GM23338 (cell line): ENCODE results near the gene EXOC3L1. TPM values are rescaled to one million over a fixed set of nuclear protein-coding genes. Genes with fewer than 3 reads are reported as not detected.

Experiments
- ATAC-seq: fragments of 200-7000 bp; cut with Tn5 transposase; 3 replicates; pipeline ENCODE4 v1.9.1; 2020
- DNase-seq: peaks from one replicate; pipeline ENCODE4 v3.0.0-alpha.2; 2015; ENCODE audit warnings: low spot score
- H2AFZ ChIP-seq: fragments of 200-600 bp; sonication (generic); 2 replicates; pipeline ENCODE4 v1.8.0; 2016; ENCODE audit warnings: antibody characterized with exemption, mild to moderate bottlenecking, moderate library complexity
- H3F3A ChIP-seq: fragments of 200-600 bp; sonication (generic); replicated peaks from 2 replicates; pipeline ENCODE4 v1.8.0; 2017; ENCODE audit warnings: antibody characterized with exemption, mixed run types, low read depth
- H3K27ac ChIP-seq: fragments of 200-600 bp; sonication (generic); 2 replicates; pipeline ENCODE4 v1.6.1; 2016; ENCODE audit warnings: low read depth
- H3K27me3 ChIP-seq: fragments of 200-600 bp; sonication (generic); 2 replicates; pipeline ENCODE4 v1.8.0; 2016; ENCODE audit warnings: mild to moderate bottlenecking, mixed run types, moderate library complexity; ENCODE audit not compliant: insufficient read depth
- H3K36me3 ChIP-seq: fragments of 200-600 bp; sonication (generic); 2 replicates; pipeline ENCODE4 v1.8.0; 2016; ENCODE audit warnings: mild to moderate bottlenecking; ENCODE audit not compliant: insufficient read depth
- H3K4me1 ChIP-seq: fragments of 200-600 bp; sonication (generic); 2 replicates; pipeline ENCODE4 v1.8.0; 2016; ENCODE audit warnings: mild to moderate bottlenecking, moderate library complexity; ENCODE audit not compliant: insufficient read depth
- H3K4me2 ChIP-seq: fragments of 200-600 bp; sonication (generic); 2 replicates; pipeline ENCODE4 v1.7.1; 2017; ENCODE audit warnings: mixed run types
- H3K4me3 ChIP-seq: fragments of 200-600 bp; sonication (generic); 2 replicates; pipeline ENCODE4 v1.6.1; 2016; ENCODE audit warnings: mixed run types
- H3K79me2 ChIP-seq: fragments of 200-600 bp; sonication (generic); replicated peaks from 2 replicates; pipeline ENCODE4 v1.8.0; 2017; ENCODE audit warnings: mild to moderate bottlenecking; ENCODE audit not compliant: insufficient read depth
- H3K9me2 ChIP-seq: fragments of 200-600 bp; sonication (generic); 2 replicates; pipeline ENCODE4 v1.8.0; 2017; ENCODE audit not compliant: insufficient read depth
- H4K20me1 ChIP-seq: fragments of 200-600 bp; sonication (generic); replicated peaks from 2 replicates; pipeline ENCODE4 v1.8.0; 2017; ENCODE audit warnings: mild to moderate bottlenecking; ENCODE audit not compliant: insufficient read depth
- H3K27ac Mint-ChIP-seq: 2 replicates; pipeline ENCODE4 v1.8.0; 2020; ENCODE audit warnings: inconsistent platforms, mild to moderate bottlenecking, moderate library complexity, mixed read lengths
- H3K27me3 Mint-ChIP-seq: 3 replicates; pipeline ENCODE4 v1.8.0; 2022; ENCODE audit warnings: low read depth, mild to moderate bottlenecking, moderate library complexity, mixed read lengths, inconsistent platforms; ENCODE audit not compliant: insufficient read depth, poor library complexity
- H3K36me3 Mint-ChIP-seq: 3 replicates; pipeline ENCODE4 v1.8.0; 2021; ENCODE audit warnings: low read depth, mild to moderate bottlenecking, inconsistent platforms, moderate library complexity, mixed read lengths
- H3K4me1 Mint-ChIP-seq: 3 replicates; pipeline ENCODE4 v1.8.0; 2020; ENCODE audit warnings: mild to moderate bottlenecking, inconsistent platforms, mixed read lengths
- H3K4me3 Mint-ChIP-seq: 3 replicates; pipeline ENCODE4 v1.8.0; 2021; ENCODE audit warnings: moderate library complexity, mild to moderate bottlenecking, inconsistent platforms, mixed read lengths
- H3K9me3 Mint-ChIP-seq: 3 replicates; pipeline ENCODE4 v1.8.0; 2020; ENCODE audit warnings: moderate library complexity, mild to moderate bottlenecking, inconsistent platforms, mixed read lengths
- CREB1 ChIP-seq: fragments of 250-450 bp; sonication (Bioruptor Pico); IDR thresholded peaks from 2 replicates; pipeline ENCODE4 v1.5.0; 2020; ENCODE audit warnings: low read depth, mild to moderate bottlenecking, moderate library complexity
- CTCF ChIP-seq, 2 experiments: fragments of 200-600 bp in 1 of 2; sonication (generic) in 1 of 2; conservative IDR thresholded peaks; 2 replicates each; pipeline versions ENCODE4 v1.5.1 to v1.6.1; 2016 to 2017; ENCODE audit warnings: antibody characterized with exemption in 2 of 2, low read depth in 2 of 2, mild to moderate bottlenecking in 2 of 2, moderate library complexity in 1 of 2
- ETS1 ChIP-seq: IDR thresholded peaks from 2 replicates; pipeline ENCODE4 v1.6.1; 2016; ENCODE audit warnings: antibody characterized with exemption
- EZH2 ChIP-seq: fragments of 200-600 bp; sonication (generic); IDR thresholded peaks from one replicate; pipeline ENCODE4 v1.8.0; 2017; ENCODE audit warnings: antibody characterized with exemption, mild to moderate bottlenecking, low read depth; ENCODE audit not compliant: unreplicated experiment
- EZH2phosphoT487 ChIP-seq: fragments of 200-600 bp; sonication (generic); IDR thresholded peaks from one replicate; pipeline ENCODE4 v1.8.1; 2018; ENCODE audit warnings: antibody characterized with exemption; ENCODE audit not compliant: unreplicated experiment
- JUNB ChIP-seq: IDR thresholded peaks from one replicate; pipeline ENCODE4 v1.6.1; 2016; ENCODE audit warnings: antibody characterized with exemption; ENCODE audit not compliant: unreplicated experiment
- NANOG ChIP-seq: IDR thresholded peaks from 2 replicates; pipeline ENCODE4 v1.6.1; 2016; ENCODE audit warnings: antibody characterized with exemption, borderline replicate concordance
- POLR2AphosphoS5 ChIP-seq: IDR thresholded peaks from 2 replicates; pipeline ENCODE4 v1.6.1; 2016; ENCODE audit warnings: antibody characterized with exemption, low read depth
- REST ChIP-seq: IDR thresholded peaks from one replicate; pipeline ENCODE4 v1.6.1; 2018; ENCODE audit warnings: antibody characterized with exemption; ENCODE audit not compliant: unreplicated experiment
- STAT1 ChIP-seq: IDR thresholded peaks from one replicate; pipeline ENCODE4 v1.6.1; 2016; ENCODE audit warnings: antibody characterized with exemption; ENCODE audit not compliant: unreplicated experiment
- ZNF114 ChIP-seq: fragments of 250-450 bp; sonication (Bioruptor Pico); IDR thresholded peaks from 2 replicates; pipeline ENCODE4 v1.5.0; 2020; ENCODE audit warnings: mild to moderate bottlenecking, moderate library complexity
- ZNF331 ChIP-seq: fragments of 250-450 bp; sonication (Bioruptor Pico); IDR thresholded peaks from 2 replicates; pipeline ENCODE4 v1.5.0; 2020; ENCODE audit warnings: low read depth, mild to moderate bottlenecking, moderate library complexity
- ZNF462 ChIP-seq: fragments of 250-450 bp; sonication (Bioruptor Pico); IDR thresholded peaks from 2 replicates; pipeline ENCODE4 v1.5.0; 2020; ENCODE audit warnings: mild to moderate bottlenecking, moderate library complexity
- polyA plus RNA-seq: library from polyadenylated mRNA; unstranded; fragments of >200 nt; fragmentation: Nextera tagmentation; extraction: Ambion mirVana; gene quantifications from 2 replicates; pipeline ENCODE4 v1.2.1, GENCODE V29; 2016
- total RNA-seq: library from RNA; depleted of rRNA; stranded (reverse); fragments of >200 nt; shearing (Covaris generic); gene quantifications from 2 replicates; pipeline ENCODE4 v1.2.3, GENCODE V29; 2014

Gene EXOC3L1
- total and polyA plus RNA-seq, 2 experiments from 2014 or later = 1.1 to 2.3 TPM

- Histone ChIP-seq H3K9me2 (no peaks in the 10 kb centered on the region), H3K36me3 (no peaks in the 10 kb centered on the region), H3K79me2 (peaks cover 10% of the 10 kb centered on the region), H3K4me3 (no peak overlapping the region), H3K4me2 (no peak overlapping the region), H4K20me1 (no peaks in the 10 kb centered on the region; the same call in 1 of the 2 replicates), H3K27me3 (peaks cover 34% of the 10 kb centered on the region), H2AFZ (no peak overlapping the region), H3K27ac (no peak overlapping the region), H3F3A (peaks cover 3% of the 10 kb centered on the region; the same call in 1 of the 2 replicates), H3K4me1 (peaks cover 24% of the 10 kb centered on the region)
- Mint-ChIP-seq H3K9me3 (no peaks in the 10 kb centered on the region; the same call in 1 of the 3 replicates), H3K27ac (no peak overlapping the region), H3K36me3 (no peaks in the 10 kb centered on the region; the same call in 2 of the 3 replicates), H3K4me3 (no peak overlapping the region), H3K27me3 (peaks cover 43% of the 10 kb centered on the region), H3K4me1 (peaks cover 24% of the 10 kb centered on the region)
- DNase-seq = no peak
- ATAC-seq = no peak
- no peak for TF ChIP-seq POLR2AphosphoS5
- TF ChIP-seq JUNB = no peak
- TF ChIP-seq EZH2phosphoT487 = no peak
- TF ChIP-seq ZNF462 (CRISPR knock-in tag) = no peak
- no peak for TF ChIP-seq ZNF331
- TF ChIP-seq EZH2 = no peak
- no peak for TF ChIP-seq REST
- TF ChIP-seq NANOG = no peak
- TF ChIP-seq ZNF114 (CRISPR knock-in tag) = no peak
- TF ChIP-seq STAT1 = no peak
- TF ChIP-seq CREB1 (CRISPR knock-in tag) = no peak
- TF ChIP-seq ETS1 = no peak
- TF ChIP-seq CTCF (conservative IDR thresholded peaks at IDR 0.05; ENCODE audit: low read depth in 2 of 2) = no peak
Observed at GRCh38 chr16:67182288-67182687, 7.6 kb downstream of the EXOC3L1 start.
